GM13976 (cell line): ENCODE measurements around the gene STAG2.

Experiments used
- DNase-seq: peaks from one replicate; pipeline ENCODE4 v3.0.0; 2012; ENCODE audit warnings: low spot score
- CTCF ChIP-seq: IDR thresholded peaks from 2 replicates; pipeline ENCODE4 v1.5.1; 2012; ENCODE audit warnings: borderline replicate concordance, mild to moderate bottlenecking; ENCODE audit not compliant: insufficient read depth; ENCODE audit errors: extremely low read depth, missing control alignments, control extremely low read depth
- in situ Hi-C: fragments of 300-500 bp; cut with MboI; formaldehyde crosslinking; loops from one replicate; pipeline ENCODE4 v1.12.0; 2022; ENCODE audit warnings: low sequenced_read_pairs, mixed read lengths, inconsistent platforms; ENCODE audit not compliant: unreplicated experiment

Gene STAG2

GRCh38 chrX:124018023-124018422 is 56.5 kb downstream of the STAG2 start:
- TF ChIP-seq CTCF = no peak

GRCh38 chrX:124023838-124024238 is 62.3 kb downstream of the STAG2 start:
- in situ Hi-C loops = no loop called here
- TF ChIP-seq CTCF = no peak
- DNase-seq = no peak

More at GRCh38 chrX:124018023-124018422, 56.5 kb downstream of the STAG2 start:
- in situ Hi-C loops = no loop called here
- peak; percentile 15 for DNase-seq

- no peak for DNase-seq
- no peak for TF ChIP-seq CTCF
- in situ Hi-C loops = no loop called here
These were observed 65.0 kb downstream of the STAG2 start for GRCh38 chrX:124026529-124026928.

- DNase-seq = no peak
- in situ Hi-C loops = no loop called here
- no peak for TF ChIP-seq CTCF
These were observed 66.7 kb downstream of the STAG2 start for GRCh38 chrX:124028182-124028581.

GRCh38 chrX:124030520-124030919 is 69.0 kb downstream of the STAG2 start:
- in situ Hi-C loops = no loop called here
- no peak for TF ChIP-seq CTCF

DNA sequence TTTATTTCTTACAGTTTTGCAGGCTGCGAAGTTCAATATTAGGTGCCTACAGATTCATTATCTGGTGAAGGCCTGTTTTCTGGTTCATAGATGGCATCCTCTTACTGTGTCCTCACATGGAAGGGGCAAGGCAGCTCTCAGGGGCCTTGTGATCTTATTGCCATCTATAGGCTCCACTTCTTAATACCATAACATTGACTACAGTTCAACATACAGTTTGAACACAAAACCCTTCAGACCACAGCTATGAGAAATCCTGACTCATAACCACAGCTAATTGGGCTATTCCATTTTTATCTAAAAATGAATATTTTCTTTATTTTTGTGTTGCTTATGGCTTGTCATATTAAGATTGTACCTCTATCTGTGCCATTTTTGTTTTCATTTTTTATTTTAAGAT is 72.3 kb downstream of the STAG2 start:
- DNase-seq = no peak
- in situ Hi-C loops = no loop called here
- TF ChIP-seq CTCF = no peak

More at GRCh38 chrX:124030520-124030919, 69.0 kb downstream of the STAG2 start:
- DNase-seq = peak; percentile 11

GRCh38 chrX:124035657-124036056 is 74.2 kb downstream of the STAG2 start:
- no peak for TF ChIP-seq CTCF
- in situ Hi-C loops = no loop called here
- no peak for DNase-seq
